Measurements from ENCODE around the gene DBF4.

- TF ChIP-seq CTCF (IDR thresholded peaks at IDR 0.05; ENCODE audit: low read depth, low read length, poor library complexity, severe bottlenecking) (no peak), EZH2phosphoT487 (IDR thresholded peaks at IDR 0.05; ENCODE audit: borderline replicate concordance, low read length) (no peak)
These were observed 64.8 kb downstream of the DBF4 start for GRCh38 chr7:87941138-87941537.

Measured in DOHH2 (cell line).